ENCODE measurements around the gene ETDA.
A peak's percentile ranks its signal among the peaks of the same experiment; 100 is the strongest.

The ETDA gene

DNA sequence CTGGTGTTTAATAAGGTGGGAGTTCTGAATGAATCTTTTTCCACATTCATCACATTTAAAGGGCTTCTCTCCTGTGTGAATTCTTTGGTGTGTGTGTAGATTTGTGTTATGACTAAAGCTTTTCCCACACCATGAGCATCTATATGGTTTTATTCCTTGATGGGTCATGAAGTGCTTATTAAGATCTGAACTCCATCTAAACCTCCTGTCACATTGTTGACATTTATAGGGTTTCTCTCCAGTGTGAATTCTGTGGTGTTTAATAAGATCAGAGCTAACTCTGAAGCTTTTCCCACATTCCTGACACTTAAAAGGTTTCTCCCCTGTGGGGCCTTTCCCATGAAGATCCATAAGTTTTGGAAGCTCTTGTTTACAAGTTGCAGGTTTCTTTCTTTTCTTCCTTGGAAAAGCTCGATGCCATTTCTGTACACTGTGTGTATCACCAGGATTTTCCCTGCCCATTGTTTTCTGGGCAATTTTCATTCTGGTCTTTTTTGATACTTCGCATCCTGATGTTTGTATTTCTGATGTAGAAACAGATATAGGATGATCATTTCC, 35.5 kb downstream of the ETDA start:
- Histone ChIP-seq H3K4me2 (ENCODE audit: low read length) (no peak overlapping the region), H3K36me3 (ENCODE audit: control insufficient read depth in 1 of 2, insufficient read depth in 2 of 2, low read length in 2 of 2) (no peaks in the 10 kb centered on the region), H3K27me3 (ENCODE audit: insufficient read depth, low read length) (no peaks in the 10 kb centered on the region), H3K4me3 (ENCODE audit: low read depth, low read length) (no peak overlapping the region), H3K27ac (ENCODE audit: low read depth, low read length) (no peak overlapping the region), H3K4me1 (ENCODE audit: control insufficient read depth in 1 of 2, insufficient read depth in 2 of 2, low read length in 2 of 2) (no peaks in the 10 kb centered on the region), H2AK5ac (ENCODE audit: low read length) (no peak overlapping the region), H2BK120ac (ENCODE audit: insufficient read depth, low read length, poor library complexity) (no peak overlapping the region), H3K23ac (ENCODE audit: low read length) (no peak overlapping the region), H3K14ac (ENCODE audit: low read length) (no peak overlapping the region), H3K4ac (ENCODE audit: low read depth, low read length) (no peak overlapping the region), H2AFZ (ENCODE audit: insufficient read depth, low read length, poor library complexity) (no peak overlapping the region), H4K12ac (ENCODE audit: low read depth, low read length) (no peak overlapping the region), H3K79me1 (ENCODE audit: low read length) (no peaks in the 10 kb centered on the region), H3K79me2 (ENCODE audit: control insufficient read depth, insufficient read depth, low read length, poor library complexity) (no peaks in the 10 kb centered on the region), H3K18ac (ENCODE audit: low read length) (no peak overlapping the region), H2BK12ac (ENCODE audit: low read length) (no peak overlapping the region), H4K91ac (ENCODE audit: low read depth, low read length) (no peak overlapping the region), H2BK5ac (ENCODE audit: low read depth, low read length, poor library complexity) (no peak overlapping the region), H3K9ac (ENCODE audit: low read length) (no peak overlapping the region), H4K8ac (ENCODE audit: low read depth, low read length) (no peak overlapping the region), H3K9me3 (ENCODE audit: insufficient read depth, low read depth, low read length) (peaks cover 2% of the 10 kb centered on the region)
- DNase-seq: no peak
- no CpG with 5 or more reads among the region's 2 CpGs for WGBS (ENCODE audit: extremely low coverage, insufficient coverage, insufficient read length)

DNA sequence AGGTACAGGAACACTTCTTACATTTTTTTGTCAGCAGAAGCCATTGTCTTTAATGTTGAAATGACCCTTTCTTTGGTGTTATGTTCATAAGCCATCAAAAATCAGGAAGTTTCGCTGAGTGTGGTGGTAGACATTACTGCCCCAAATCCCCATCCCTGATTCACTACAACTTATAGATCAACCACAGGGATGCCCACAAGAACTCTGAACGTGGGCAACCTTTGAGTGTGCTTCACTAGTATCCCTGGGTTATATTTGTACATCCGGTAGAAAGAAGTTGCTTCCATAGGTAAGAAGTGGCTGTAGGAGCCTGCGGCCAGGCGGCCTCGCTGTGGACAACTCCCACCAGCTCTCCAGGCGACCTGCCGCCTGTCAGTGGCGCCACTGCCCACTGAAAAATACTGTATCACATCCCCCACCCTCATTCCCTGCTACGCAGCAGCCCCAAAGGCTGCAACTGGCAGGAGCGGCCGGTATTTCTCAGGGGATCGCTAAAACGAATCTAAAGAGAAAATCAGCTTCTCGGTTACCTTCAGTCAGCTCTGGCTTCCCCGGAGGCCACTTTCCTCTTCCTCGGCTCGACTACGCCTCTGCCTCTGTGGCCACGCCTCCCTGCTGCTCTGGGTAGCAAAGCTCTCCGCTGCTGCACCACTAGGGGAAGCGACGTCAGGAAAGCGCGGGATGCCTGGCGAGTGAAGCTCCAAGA, 43.5 kb downstream of the ETDA start:
- Histone ChIP-seq H3K27me3 (ENCODE audit: insufficient read depth, low read length) (no peaks in the 10 kb centered on the region), H3K9ac (ENCODE audit: low read length) (no peak overlapping the region), H3K9me3 (ENCODE audit: insufficient read depth, low read depth, low read length) (no peaks in the 10 kb centered on the region), H3K4me3 (ENCODE audit: low read depth, low read length) (no peak overlapping the region), H3K4me1 (ENCODE audit: control insufficient read depth in 1 of 2, insufficient read depth in 2 of 2, low read length in 2 of 2) (peaks cover 0 to 2% of the 10 kb centered on the region in 2 experiments), H2AK5ac (ENCODE audit: low read length) (no peak overlapping the region), H2AFZ (ENCODE audit: insufficient read depth, low read length, poor library complexity) (no peak overlapping the region), H4K8ac (ENCODE audit: low read depth, low read length) (no peak overlapping the region), H3K4me2 (ENCODE audit: low read length) (peak overlapping the region; percentile 86), H3K79me2 (ENCODE audit: control insufficient read depth, insufficient read depth, low read length, poor library complexity) (no peaks in the 10 kb centered on the region), H3K27ac (ENCODE audit: low read depth, low read length) (no peak overlapping the region), H3K18ac (ENCODE audit: low read length) (no peak overlapping the region), H3K23ac (ENCODE audit: low read length) (no peak overlapping the region), H3K4ac (ENCODE audit: low read depth, low read length) (no peak overlapping the region), H2BK120ac (ENCODE audit: insufficient read depth, low read length, poor library complexity) (no peak overlapping the region), H2BK5ac (ENCODE audit: low read depth, low read length, poor library complexity) (no peak overlapping the region), H3K36me3 (ENCODE audit: control insufficient read depth in 1 of 2, insufficient read depth in 2 of 2, low read length in 2 of 2) (no peaks in the 10 kb centered on the region), H3K79me1 (ENCODE audit: low read length) (no peaks in the 10 kb centered on the region), H4K12ac (ENCODE audit: low read depth, low read length) (no peak overlapping the region), H3K14ac (ENCODE audit: low read length) (no peak overlapping the region), H4K91ac (ENCODE audit: low read depth, low read length) (no peak overlapping the region), H2BK12ac (ENCODE audit: low read length) (no peak overlapping the region)
- WGBS (ENCODE audit: extremely low coverage, insufficient coverage, insufficient read length): no CpG with 5 or more reads among the region's 26 CpGs
- peak; percentile 3 to 42 for DNase-seq

DNA sequence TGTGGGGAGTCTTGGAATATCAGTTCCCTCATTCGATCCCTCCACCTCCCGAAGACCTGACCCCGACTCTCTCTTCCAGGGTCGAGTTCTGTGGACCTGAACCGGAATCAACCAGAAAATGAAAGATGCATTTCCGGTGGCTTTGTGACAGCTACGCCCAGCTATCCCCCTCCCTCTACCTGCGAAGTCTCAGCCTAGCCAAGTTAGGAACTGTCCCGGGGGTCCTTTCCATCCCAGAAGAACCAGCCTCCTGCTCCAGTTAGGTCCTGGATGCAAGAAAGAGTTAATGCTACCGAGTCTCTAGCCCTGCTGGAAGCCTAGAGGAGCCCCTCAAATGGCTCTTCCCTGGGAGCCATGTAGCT, 44.1 kb downstream of the ETDA start:
- Histone ChIP-seq H3K9me3 (ENCODE audit: insufficient read depth, low read depth, low read length) (no peaks in the 10 kb centered on the region), H3K14ac (ENCODE audit: low read length) (no peak overlapping the region), H4K12ac (ENCODE audit: low read depth, low read length) (no peak overlapping the region), H4K91ac (ENCODE audit: low read depth, low read length) (no peak overlapping the region), H3K27me3 (ENCODE audit: insufficient read depth, low read length) (no peaks in the 10 kb centered on the region), H3K4me3 (ENCODE audit: low read depth, low read length) (no peak overlapping the region), H4K8ac (ENCODE audit: low read depth, low read length) (no peak overlapping the region), H3K9ac (ENCODE audit: low read length) (no peak overlapping the region), H3K79me2 (ENCODE audit: control insufficient read depth, insufficient read depth, low read length, poor library complexity) (no peaks in the 10 kb centered on the region), H3K4me2 (ENCODE audit: low read length) (peak overlapping the region; percentile 86), H3K4ac (ENCODE audit: low read depth, low read length) (no peak overlapping the region), H3K79me1 (ENCODE audit: low read length) (no peaks in the 10 kb centered on the region), H2AK5ac (ENCODE audit: low read length) (no peak overlapping the region), H2BK120ac (ENCODE audit: insufficient read depth, low read length, poor library complexity) (no peak overlapping the region), H3K4me1 (ENCODE audit: control insufficient read depth in 1 of 2, insufficient read depth in 2 of 2, low read length in 2 of 2) (peaks cover 0 to 2% of the 10 kb centered on the region in 2 experiments), H2AFZ (ENCODE audit: insufficient read depth, low read length, poor library complexity) (no peak overlapping the region), H3K27ac (ENCODE audit: low read depth, low read length) (no peak overlapping the region), H3K23ac (ENCODE audit: low read length) (no peak overlapping the region), H3K18ac (ENCODE audit: low read length) (no peak overlapping the region), H3K36me3 (ENCODE audit: control insufficient read depth in 1 of 2, insufficient read depth in 2 of 2, low read length in 2 of 2) (no peaks in the 10 kb centered on the region), H2BK5ac (ENCODE audit: low read depth, low read length, poor library complexity) (no peak overlapping the region), H2BK12ac (ENCODE audit: low read length) (no peak overlapping the region)
- DNase-seq: no peak
- WGBS (ENCODE audit: extremely low coverage, insufficient coverage, insufficient read length): no CpG with 5 or more reads among the region's 10 CpGs

DNA sequence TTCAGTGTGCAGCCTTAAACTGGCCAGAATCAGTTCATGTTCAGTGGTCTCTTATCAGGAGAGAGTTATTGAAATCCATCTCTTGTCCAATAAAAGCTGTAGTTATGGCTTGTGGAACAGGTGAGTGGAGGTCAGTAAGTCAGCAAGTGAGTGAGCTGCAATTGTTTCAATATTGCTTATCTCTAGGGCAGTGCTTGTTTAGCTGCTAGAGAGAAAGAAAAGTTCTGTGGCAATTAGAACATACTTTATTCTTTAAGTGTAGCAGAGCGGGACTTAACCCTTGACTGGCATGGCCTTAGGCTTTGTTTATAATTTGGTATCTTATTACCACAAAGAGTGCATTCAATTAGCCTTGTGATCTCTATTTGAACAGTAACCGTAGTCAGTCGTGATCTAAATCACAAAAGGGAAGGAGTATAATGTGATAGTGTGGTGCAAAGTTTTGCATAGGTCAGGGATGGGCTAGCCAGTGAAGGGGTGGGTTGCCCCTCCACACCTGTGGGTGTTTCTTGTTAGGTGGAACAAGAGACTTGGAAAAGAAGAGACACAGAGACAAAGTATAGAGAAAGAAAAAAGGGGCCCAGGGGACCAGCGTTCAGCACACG, 50.5 kb downstream of the ETDA start:
- Histone ChIP-seq H3K27ac (ENCODE audit: low read depth, low read length) (no peak overlapping the region), H3K36me3 (ENCODE audit: control insufficient read depth in 1 of 2, insufficient read depth in 2 of 2, low read length in 2 of 2) (no peaks in the 10 kb centered on the region), H3K14ac (ENCODE audit: low read length) (no peak overlapping the region)

More for the DNA sequence above, 50.5 kb downstream of the ETDA start:
- Histone ChIP-seq H2BK5ac (ENCODE audit: low read depth, low read length, poor library complexity) (no peak overlapping the region), H4K91ac (ENCODE audit: low read depth, low read length) (no peak overlapping the region), H3K4ac (ENCODE audit: low read depth, low read length) (no peak overlapping the region), H3K18ac (ENCODE audit: low read length) (no peak overlapping the region), H3K23ac (ENCODE audit: low read length) (no peak overlapping the region), H3K9ac (ENCODE audit: low read length) (no peak overlapping the region), H3K27me3 (ENCODE audit: insufficient read depth, low read length) (no peaks in the 10 kb centered on the region), H3K9me3 (ENCODE audit: insufficient read depth, low read depth, low read length) (no peaks in the 10 kb centered on the region), H2AFZ (ENCODE audit: insufficient read depth, low read length, poor library complexity) (no peak overlapping the region), H3K4me3 (ENCODE audit: low read depth, low read length) (no peak overlapping the region), H4K8ac (ENCODE audit: low read depth, low read length) (no peak overlapping the region), H2BK120ac (ENCODE audit: insufficient read depth, low read length, poor library complexity) (no peak overlapping the region), H3K4me1 (ENCODE audit: control insufficient read depth in 1 of 2, insufficient read depth in 2 of 2, low read length in 2 of 2) (no peaks in the 10 kb centered on the region), H2AK5ac (ENCODE audit: low read length) (no peak overlapping the region), H4K12ac (ENCODE audit: low read depth, low read length) (no peak overlapping the region), H3K79me1 (ENCODE audit: low read length) (no peaks in the 10 kb centered on the region), H2BK12ac (ENCODE audit: low read length) (no peak overlapping the region), H3K4me2 (ENCODE audit: low read length) (no peak overlapping the region), H3K79me2 (ENCODE audit: control insufficient read depth, insufficient read depth, low read length, poor library complexity) (no peaks in the 10 kb centered on the region)
- DNase-seq: no peak
- WGBS (ENCODE audit: extremely low coverage, insufficient coverage, insufficient read length): no CpG with 5 or more reads among the region's 5 CpGs

Measured in trophoblast cell (in vitro differentiated cells and primary cell).